Mesendoderm (in vitro differentiated cells): Measurements from ENCODE around the gene HNRNPM.

Experiments
- DNase-seq: peaks from one replicate; pipeline ENCODE4 v3.0.0; 2013
- H2AK5ac ChIP-seq: 2 replicates; pipeline ENCODE4 v1.6.1; 2013; ENCODE audit warnings: low read length, inconsistent platforms
- H2BK120ac ChIP-seq: 2 replicates; pipeline ENCODE4 v1.6.1; 2013; ENCODE audit warnings: low read depth, mild to moderate bottlenecking, low read length, moderate library complexity, mixed read lengths
- H2BK15ac ChIP-seq: replicated peaks from 2 replicates; pipeline ENCODE4 v1.6.1; 2013; ENCODE audit warnings: low read depth, mild to moderate bottlenecking, moderate library complexity
- H2BK5ac ChIP-seq: 2 replicates; pipeline ENCODE4 v1.6.1; 2013; ENCODE audit warnings: low read length, inconsistent platforms
- H3K18ac ChIP-seq: 2 replicates; pipeline ENCODE4 v1.6.1; 2013; ENCODE audit warnings: mild to moderate bottlenecking, low read length, mixed read lengths
- H3K23ac ChIP-seq: one replicate; pipeline ENCODE4 v1.6.1; 2013; ENCODE audit warnings: low read length
- H3K27ac ChIP-seq: 2 replicates; pipeline ENCODE4 v1.5.1; 2013; ENCODE audit warnings: low read depth, mild to moderate bottlenecking, inconsistent platforms, low read length, moderate library complexity
- H3K27me3 ChIP-seq: 2 replicates; pipeline ENCODE4 v1.6.1; 2013; ENCODE audit warnings: low read length, control low read depth, mild to moderate bottlenecking, inconsistent platforms; ENCODE audit not compliant: insufficient read depth, poor library complexity
- H3K36me3 ChIP-seq: 2 replicates; pipeline ENCODE4 v1.6.1; 2013; ENCODE audit warnings: low read length, inconsistent platforms; ENCODE audit not compliant: control insufficient read depth, insufficient read depth
- H3K4ac ChIP-seq: one replicate; pipeline ENCODE4 v1.6.1; 2013; ENCODE audit warnings: low read depth, mild to moderate bottlenecking, low read length, moderate library complexity
- H3K4me1 ChIP-seq: 2 replicates; pipeline ENCODE4 v1.6.1; 2013; ENCODE audit warnings: low read depth, low read length, inconsistent platforms; ENCODE audit not compliant: control insufficient read depth
- H3K4me2 ChIP-seq: 2 replicates; pipeline ENCODE4 v1.6.1; 2013; ENCODE audit warnings: low read length
- H3K4me3 ChIP-seq: 2 replicates; pipeline ENCODE4 v1.5.1; 2013; ENCODE audit warnings: mild to moderate bottlenecking, low read length
- H3K56ac ChIP-seq: one replicate; pipeline ENCODE4 v1.6.1; 2013; ENCODE audit warnings: low read length
- H3K79me1 ChIP-seq: 2 replicates; pipeline ENCODE4 v1.6.1; 2013; ENCODE audit warnings: low read length, inconsistent platforms
- H3K79me2 ChIP-seq: 2 replicates; pipeline ENCODE4 v1.6.1; 2013; ENCODE audit warnings: mild to moderate bottlenecking, low read length; ENCODE audit not compliant: control insufficient read depth, insufficient read depth
- H3K9ac ChIP-seq: 2 replicates; pipeline ENCODE4 v1.6.1; 2013; ENCODE audit warnings: low read length, inconsistent platforms
- H4K5ac ChIP-seq: one replicate; pipeline ENCODE4 v1.6.1; 2013; ENCODE audit warnings: low read length
- H4K8ac ChIP-seq: one replicate; pipeline ENCODE4 v1.6.1; 2013; ENCODE audit warnings: low read depth, mild to moderate bottlenecking, control low read depth, low read length, moderate library complexity
- WGBS: extraction: QIAGEN DNeasy Blood & Tissue Kit; methylation state at CpG from one replicate; pipeline ENCODE4 v1.1.7; 2013; ENCODE audit warnings: low lambda C conversion rate, missing lambda C conversion rate; ENCODE audit not compliant: insufficient coverage; ENCODE audit errors: extremely low coverage; 5-methylcytosine and 5-hydroxymethylcytosine counted together

The HNRNPM gene

GRCh38 chr19:8526345-8527091, 81.7 kb downstream of the HNRNPM start:
- peak overlapping the region; percentile 72 for H3K4me3 ChIP-seq
- no peak overlapping the region for H2BK120ac ChIP-seq
- WGBS = no CpG with 5 or more reads among the region's 57 CpGs

GRCh38 chr19:8528500-8528899, 83.7 kb downstream of the HNRNPM start:
- H3K36me3 ChIP-seq = no peaks in the 10 kb centered on the region
- no peak overlapping the region for H2AK5ac ChIP-seq
- no peak overlapping the region for H3K18ac ChIP-seq
- H2BK15ac ChIP-seq = no peak overlapping the region
- H4K8ac ChIP-seq = no peak overlapping the region
- WGBS = no CpG with 5 or more reads among the region's 4 CpGs
- no peak overlapping the region for H2BK5ac ChIP-seq
- no peak overlapping the region for H3K56ac ChIP-seq
- H3K79me1 ChIP-seq = peaks cover 11% of the 10 kb centered on the region
- H4K5ac ChIP-seq = no peak overlapping the region
- no peak overlapping the region for H3K4ac ChIP-seq
- H3K4me1 ChIP-seq = peaks cover 5% of the 10 kb centered on the region
- no peaks in the 10 kb centered on the region for H3K27me3 ChIP-seq
- no peak overlapping the region for H3K4me2 ChIP-seq
- no peak overlapping the region for H3K9ac ChIP-seq
- no peak overlapping the region for H3K27ac ChIP-seq
- DNase-seq = no peak
- H3K4me3 ChIP-seq = no peak overlapping the region
- no peak overlapping the region for H3K23ac ChIP-seq
- H2BK120ac ChIP-seq = no peak overlapping the region
- H3K79me2 ChIP-seq = no peaks in the 10 kb centered on the region

More at GRCh38 chr19:8526345-8527091, 81.7 kb downstream of the HNRNPM start:
- H3K23ac ChIP-seq = peak overlapping the region; percentile 97
- H3K27ac ChIP-seq = no peak overlapping the region
- H3K79me2 ChIP-seq = no peaks in the 10 kb centered on the region
- no peaks in the 10 kb centered on the region for H3K27me3 ChIP-seq
- peak; percentile 95 for DNase-seq
- peaks cover 11% of the 10 kb centered on the region for H3K79me1 ChIP-seq
- H3K4me1 ChIP-seq = peaks cover 5% of the 10 kb centered on the region
- peak overlapping the region; percentile 88 for H3K9ac ChIP-seq
- H2BK15ac ChIP-seq = no peak overlapping the region
- H2AK5ac ChIP-seq = peak overlapping the region; percentile 88
- H2BK5ac ChIP-seq = no peak overlapping the region
- H3K56ac ChIP-seq = peak overlapping the region; percentile 95
- H4K8ac ChIP-seq = no peak overlapping the region
- no peak overlapping the region for H3K4ac ChIP-seq
- H3K36me3 ChIP-seq = no peaks in the 10 kb centered on the region
- H3K4me2 ChIP-seq = peak overlapping the region; percentile 92
- H4K5ac ChIP-seq = no peak overlapping the region
- H3K18ac ChIP-seq = peak overlapping the region; percentile 2

- Histone ChIP-seq H2AK5ac (no peak overlapping the region), H3K4me1 (peaks cover 5% of the 10 kb centered on the region), H3K9ac (no peak overlapping the region), H3K79me1 (peaks cover 11% of the 10 kb centered on the region), H3K4ac (no peak overlapping the region), H3K4me3 (no peak overlapping the region), H3K23ac (no peak overlapping the region), H3K79me2 (no peaks in the 10 kb centered on the region), H2BK5ac (no peak overlapping the region), H3K18ac (no peak overlapping the region), H4K5ac (no peak overlapping the region), H2BK120ac (no peak overlapping the region), H3K56ac (no peak overlapping the region), H2BK15ac (no peak overlapping the region), H3K36me3 (no peaks in the 10 kb centered on the region), H3K4me2 (no peak overlapping the region), H3K27ac (no peak overlapping the region), H4K8ac (no peak overlapping the region), H3K27me3 (no peaks in the 10 kb centered on the region)
- WGBS = no CpG with 5 or more reads among the region's 4 CpGs
- DNase-seq = no peak
Observed at GRCh38 chr19:8529369-8530006, 84.7 kb downstream of the HNRNPM start.

- peaks cover 11% of the 10 kb centered on the region for H3K79me1 ChIP-seq
- H2BK15ac ChIP-seq = no peak overlapping the region
- no peak overlapping the region for H3K18ac ChIP-seq
- WGBS = no CpG with 5 or more reads among the region's 35 CpGs
- H4K5ac ChIP-seq = no peak overlapping the region
- no peak overlapping the region for H2BK5ac ChIP-seq
- no peaks in the 10 kb centered on the region for H3K36me3 ChIP-seq
- H3K56ac ChIP-seq = no peak overlapping the region
- H3K4ac ChIP-seq = no peak overlapping the region
- no peak overlapping the region for H3K9ac ChIP-seq
- H3K27ac ChIP-seq = no peak overlapping the region
- H3K79me2 ChIP-seq = no peaks in the 10 kb centered on the region
- no peak overlapping the region for H2BK120ac ChIP-seq
- H3K4me3 ChIP-seq = no peak overlapping the region
- no peak overlapping the region for H2AK5ac ChIP-seq
- H3K23ac ChIP-seq = no peak overlapping the region
- DNase-seq = no peak
- peaks cover 5% of the 10 kb centered on the region for H3K4me1 ChIP-seq
- no peak overlapping the region for H4K8ac ChIP-seq
- H3K27me3 ChIP-seq = no peaks in the 10 kb centered on the region
- no peak overlapping the region for H3K4me2 ChIP-seq
Observed at GRCh38 chr19:8530061-8530679, 85.4 kb downstream of the HNRNPM start.

GRCh38 chr19:8531470-8531869, 86.7 kb downstream of the HNRNPM start:
- H3K4me1 ChIP-seq = peaks cover 5% of the 10 kb centered on the region
- H4K5ac ChIP-seq = no peak overlapping the region
- H2AK5ac ChIP-seq = no peak overlapping the region
- no peak overlapping the region for H2BK120ac ChIP-seq
- no peak for DNase-seq
- WGBS = no CpG with 5 or more reads among the region's 7 CpGs
- H3K27me3 ChIP-seq = no peaks in the 10 kb centered on the region
- no peak overlapping the region for H3K9ac ChIP-seq
- no peak overlapping the region for H3K18ac ChIP-seq
- H3K36me3 ChIP-seq = no peaks in the 10 kb centered on the region
- H3K79me1 ChIP-seq = peaks cover 11% of the 10 kb centered on the region
- no peak overlapping the region for H3K23ac ChIP-seq
- no peak overlapping the region for H3K27ac ChIP-seq
- no peak overlapping the region for H2BK15ac ChIP-seq
- H4K8ac ChIP-seq = no peak overlapping the region
- H3K4me2 ChIP-seq = no peak overlapping the region
- no peaks in the 10 kb centered on the region for H3K79me2 ChIP-seq
- H3K4ac ChIP-seq = no peak overlapping the region
- H2BK5ac ChIP-seq = no peak overlapping the region
- H3K4me3 ChIP-seq = no peak overlapping the region
- no peak overlapping the region for H3K56ac ChIP-seq
